HFFc6 (cell line): ENCODE data around the gene CTSH. TPM values are rescaled to one million over a fixed set of nuclear protein-coding genes. Genes with fewer than 3 reads are reported as not detected.

ENCODE experiments used
- DNase-seq: peaks from one replicate; pipeline ENCODE4 v3.0.0-alpha.2; 2018
- H3K27ac Mint-ChIP-seq: 2 replicates; pipeline ENCODE4 v1.8.0; 2020; ENCODE audit warnings: mild to moderate bottlenecking, mixed read lengths
- H3K27me3 Mint-ChIP-seq: 2 replicates; pipeline ENCODE4 v1.8.0; 2021; ENCODE audit warnings: mild to moderate bottlenecking, moderate library complexity, mixed read lengths; ENCODE audit not compliant: insufficient read depth
- H3K36me3 Mint-ChIP-seq: 2 replicates; pipeline ENCODE4 v1.8.0; 2021; ENCODE audit warnings: low read depth, mixed read lengths
- H3K4me1 Mint-ChIP-seq: 2 replicates; pipeline ENCODE4 v1.8.0; 2020; ENCODE audit warnings: low read depth, mixed read lengths
- H3K4me3 Mint-ChIP-seq: 2 replicates; pipeline ENCODE4 v1.8.0; 2020; ENCODE audit warnings: mild to moderate bottlenecking, moderate library complexity, mixed read lengths
- H3K9me3 Mint-ChIP-seq: 2 replicates; pipeline ENCODE4 v1.8.0; 2020; ENCODE audit warnings: mild to moderate bottlenecking, mixed read lengths
- CTCF ChIP-seq: fragments of 200-600 bp; sonication (generic); IDR thresholded peaks from 2 replicates; pipeline ENCODE4 v1.5.0; 2021; ENCODE audit warnings: antibody characterized with exemption, mild to moderate bottlenecking
- total RNA-seq, 6 experiments: library from RNA; stranded (reverse); fragmentation: NEBNext Ultra II Directional; extraction: Animal tissue kit (Norgen Biotek cat#: 25700); gene quantifications; 2 replicates in 1 of 6; 3 replicates in 5 of 6; pipeline ENCODE4 v1.2.3, GENCODE V29; 2021

CTSH gene
- total RNA-seq, 6 experiments from 2014 or later, result 0.20 to 0.53 (median 0.38) TPM; not detected in 1

- Mint-ChIP-seq H3K4me3 (no peak overlapping the region), H3K9me3 (no peaks in the 10 kb centered on the region), H3K4me1 (peaks cover 18% of the 10 kb centered on the region), H3K27ac (no peak overlapping the region), H3K27me3 (peaks cover 26% of the 10 kb centered on the region), H3K36me3 (no peaks in the 10 kb centered on the region)
- no peak for TF ChIP-seq CTCF
- DNase-seq, result peak; percentile 17
These were observed 7.0 kb upstream of the CTSH start for GRCh38 chr15:78951841-78952238.

GRCh38 chr15:78950902-78951840 lies 6.3 kb upstream of the CTSH start:
- Mint-ChIP-seq H3K9me3 (no peaks in the 10 kb centered on the region), H3K4me3 (no peak overlapping the region), H3K27ac (no peak overlapping the region), H3K36me3 (no peaks in the 10 kb centered on the region), H3K27me3 (peaks cover 28% of the 10 kb centered on the region), H3K4me1 (peaks cover 18% of the 10 kb centered on the region)
- peak; percentile 50 for TF ChIP-seq CTCF
- DNase-seq, result peak; percentile 45

DNA sequence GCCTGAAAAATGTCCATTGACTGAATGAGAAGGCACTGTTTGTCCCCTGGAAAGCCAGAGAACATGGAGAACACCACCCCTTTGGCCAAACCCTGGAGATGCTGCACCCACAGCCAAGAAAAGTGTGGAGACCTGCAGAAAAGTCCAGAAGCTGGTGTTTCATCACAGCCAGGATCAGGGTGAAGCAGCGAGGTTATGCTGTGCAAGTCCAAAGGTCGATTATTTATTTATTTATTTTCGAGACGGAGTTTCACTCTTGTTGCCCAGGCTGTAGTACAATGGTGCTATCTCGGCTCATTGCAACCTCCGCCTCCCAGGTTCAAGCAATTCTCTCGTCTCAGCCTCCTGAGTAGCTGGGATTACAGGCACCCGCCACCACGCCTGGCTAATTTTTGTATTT lies 5.5 kb upstream of the CTSH start:
- Mint-ChIP-seq H3K4me1 (peaks cover 18% of the 10 kb centered on the region), H3K27ac (no peak overlapping the region), H3K36me3 (no peaks in the 10 kb centered on the region), H3K27me3 (peaks cover 33% of the 10 kb centered on the region), H3K4me3 (no peak overlapping the region), H3K9me3 (no peaks in the 10 kb centered on the region)
- no peak for TF ChIP-seq CTCF
- no peak for DNase-seq

DNA sequence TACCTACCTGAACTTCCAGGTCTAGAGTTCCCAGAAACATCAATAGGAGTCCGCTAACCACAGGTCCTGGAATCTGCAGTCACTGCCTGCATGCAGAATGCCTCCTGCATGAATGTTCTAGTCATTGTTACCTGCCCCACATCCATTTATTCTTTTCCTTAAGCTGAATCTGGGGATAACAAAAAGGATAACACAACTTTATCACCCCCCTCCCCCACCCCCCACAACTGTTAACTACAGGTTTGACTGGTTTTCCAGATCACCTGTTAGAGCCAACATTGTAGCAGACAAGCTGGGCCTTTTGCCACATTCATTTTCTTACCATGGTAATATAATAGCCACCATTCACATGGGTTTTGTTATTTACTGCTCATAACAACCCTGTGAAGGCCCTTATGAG lies 4.6 kb upstream of the CTSH start:
- Mint-ChIP-seq H3K27ac (no peak overlapping the region), H3K27me3 (peaks cover 31% of the 10 kb centered on the region), H3K9me3 (no peaks in the 10 kb centered on the region), H3K36me3 (no peaks in the 10 kb centered on the region), H3K4me1 (peaks cover 18% of the 10 kb centered on the region), H3K4me3 (no peak overlapping the region)
- no peak for DNase-seq
- TF ChIP-seq CTCF, result no peak

DNA sequence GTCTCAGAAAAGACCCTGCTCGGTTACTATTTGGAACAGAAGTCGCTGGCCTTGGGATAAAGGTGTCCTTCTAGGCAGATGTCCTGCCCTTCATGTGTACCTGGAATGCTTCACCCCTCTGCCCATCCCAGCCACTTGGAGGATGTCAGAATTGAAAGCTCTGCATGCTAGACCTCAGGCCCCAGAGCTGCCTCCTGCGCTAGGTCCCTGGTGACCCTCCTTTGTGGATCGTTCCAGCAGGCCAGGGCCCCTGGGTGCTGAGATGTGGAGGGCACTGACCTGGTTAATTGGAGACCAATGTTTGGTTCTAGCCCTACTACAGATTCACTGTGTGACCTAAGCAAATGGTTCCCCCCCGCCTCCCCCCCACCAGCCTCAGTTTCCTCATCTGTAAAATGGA lies 2.7 kb upstream of the CTSH start:
- Mint-ChIP-seq H3K9me3 (no peaks in the 10 kb centered on the region), H3K36me3 (no peaks in the 10 kb centered on the region), H3K4me3 (no peak overlapping the region), H3K4me1 (peaks cover 18% of the 10 kb centered on the region), H3K27me3 (peaks cover 38% of the 10 kb centered on the region), H3K27ac (no peak overlapping the region)
- DNase-seq, result no peak
- no peak for TF ChIP-seq CTCF
